ENCODE measurements around the gene ALS2CL. TPM values are rescaled to one million over a fixed set of nuclear protein-coding genes. Genes with fewer than 3 reads are reported as not detected.

Gene ALS2CL
- total RNA-seq, 1 experiment from 2014 or later, result 67.5 TPM

DNA sequence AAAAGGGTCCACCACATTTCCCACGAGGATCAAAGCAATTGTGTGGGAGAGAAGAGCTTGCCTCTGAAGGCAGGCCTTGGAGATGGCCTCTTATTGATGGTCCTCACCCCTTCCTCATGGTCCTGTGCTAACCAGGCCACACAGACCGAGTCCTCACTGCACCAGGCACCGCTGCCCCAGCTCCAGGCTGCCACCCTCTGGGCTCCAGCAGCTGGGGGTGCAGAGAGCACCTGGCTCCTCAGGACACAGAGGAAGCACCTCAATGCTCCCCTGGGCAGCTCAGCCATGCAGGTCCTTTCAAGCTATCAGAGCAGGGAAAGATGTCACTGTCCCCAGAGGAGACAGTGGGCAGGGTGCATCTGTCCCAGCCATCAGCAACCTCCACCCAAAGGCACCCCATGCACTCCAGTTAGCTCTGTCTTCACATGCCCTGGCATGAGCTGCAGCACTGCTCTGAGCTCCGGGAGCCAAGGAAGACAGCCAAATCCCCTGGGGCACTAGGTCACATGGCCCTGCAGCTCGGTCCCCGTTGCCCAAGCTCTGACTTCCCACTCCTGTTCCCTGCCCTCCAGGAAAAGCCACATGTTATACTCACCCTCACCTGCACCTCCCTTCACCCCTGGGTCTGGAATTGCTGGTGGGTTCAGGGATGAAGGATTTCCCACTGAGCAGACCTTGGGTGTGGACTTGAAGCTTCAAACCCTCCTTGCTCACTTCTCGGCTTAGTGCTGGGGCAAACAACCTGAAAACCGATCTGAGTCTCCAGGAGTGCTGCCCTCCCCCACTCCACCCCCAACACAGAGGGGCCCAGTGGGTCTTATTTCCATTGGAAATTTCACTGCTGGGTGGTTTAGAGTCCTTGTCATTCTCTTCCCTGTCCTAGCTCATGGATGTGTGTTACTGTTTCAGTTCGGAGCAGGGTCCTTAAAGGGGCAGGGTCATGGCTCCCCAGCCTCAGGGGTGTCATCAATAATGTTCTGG, 32.6 kb downstream of the ALS2CL start:
- no peaks in the 10 kb centered on the region for H4K20me1 ChIP-seq (ENCODE audit: insufficient read depth)
- H3F3A ChIP-seq (ENCODE audit: insufficient read depth, low read depth), result peaks cover 5% of the 10 kb centered on the region; the same call in 1 of the 2 replicates
- peak; percentile 56 to 69 for DNase-seq
- no peak overlapping the region for H3K27ac ChIP-seq
- intact Hi-C loops (cut with micrococcal nuclease; ENCODE audit: unreplicated experiment), result no loop called here
- ChIA-PET POLR2A (ENCODE audit: unreplicated experiment) (interaction anchor here (0.5 to 0.6 kb wide), 2 partner anchors 102 to 316 kb away, joined by 3 to 5 read pairs; no protein-coding TSS in a partner anchor), CTCF (interaction anchor here (1.4 to 1.5 kb wide), 2 partner anchors 103 to 172 kb away, joined by 5 to 6 read pairs; no protein-coding TSS in a partner anchor)
- no peaks in the 10 kb centered on the region for H3K27me3 ChIP-seq (ENCODE audit: insufficient read depth, low read depth)
- H3K4me3 ChIP-seq, result no peak overlapping the region
- no peaks in the 10 kb centered on the region for H3K9me2 ChIP-seq (ENCODE audit: insufficient read depth)
- H2AFZ ChIP-seq, result no peak overlapping the region
- BruUV-seq (replicated peaks), result no TSS peak
- no peaks in the 10 kb centered on the region for H3K36me3 ChIP-seq (ENCODE audit: low read depth)
- no peak for TF ChIP-seq EZH2 (IDR thresholded peaks at IDR 0.05; ENCODE audit: low read depth)
- TF ChIP-seq, protein P1, sequence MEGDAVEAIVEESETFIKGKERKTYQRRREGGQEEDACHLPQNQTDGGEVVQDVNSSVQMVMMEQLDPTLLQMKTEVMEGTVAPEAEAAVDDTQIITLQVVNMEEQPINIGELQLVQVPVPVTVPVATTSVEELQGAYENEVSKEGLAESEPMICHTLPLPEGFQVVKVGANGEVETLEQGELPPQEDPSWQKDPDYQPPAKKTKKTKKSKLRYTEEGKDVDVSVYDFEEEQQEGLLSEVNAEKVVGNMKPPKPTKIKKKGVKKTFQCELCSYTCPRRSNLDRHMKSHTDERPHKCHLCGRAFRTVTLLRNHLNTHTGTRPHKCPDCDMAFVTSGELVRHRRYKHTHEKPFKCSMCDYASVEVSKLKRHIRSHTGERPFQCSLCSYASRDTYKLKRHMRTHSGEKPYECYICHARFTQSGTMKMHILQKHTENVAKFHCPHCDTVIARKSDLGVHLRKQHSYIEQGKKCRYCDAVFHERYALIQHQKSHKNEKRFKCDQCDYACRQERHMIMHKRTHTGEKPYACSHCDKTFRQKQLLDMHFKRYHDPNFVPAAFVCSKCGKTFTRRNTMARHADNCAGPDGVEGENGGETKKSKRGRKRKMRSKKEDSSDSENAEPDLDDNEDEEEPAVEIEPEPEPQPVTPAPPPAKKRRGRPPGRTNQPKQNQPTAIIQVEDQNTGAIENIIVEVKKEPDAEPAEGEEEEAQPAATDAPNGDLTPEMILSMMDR (conservative IDR thresholded peaks at IDR 0.05), result no peak
- H3K4me1 ChIP-seq (replicated peaks; ENCODE audit: insufficient read depth), result peaks cover 28% of the 10 kb centered on the region
- H3K79me2 ChIP-seq (ENCODE audit: low read depth), result no peaks in the 10 kb centered on the region
- H3K9me3 ChIP-seq (ENCODE audit: insufficient read depth, low read depth), result no peaks in the 10 kb centered on the region
- peak overlapping the region; percentile 43 for H3K4me2 ChIP-seq

DNA sequence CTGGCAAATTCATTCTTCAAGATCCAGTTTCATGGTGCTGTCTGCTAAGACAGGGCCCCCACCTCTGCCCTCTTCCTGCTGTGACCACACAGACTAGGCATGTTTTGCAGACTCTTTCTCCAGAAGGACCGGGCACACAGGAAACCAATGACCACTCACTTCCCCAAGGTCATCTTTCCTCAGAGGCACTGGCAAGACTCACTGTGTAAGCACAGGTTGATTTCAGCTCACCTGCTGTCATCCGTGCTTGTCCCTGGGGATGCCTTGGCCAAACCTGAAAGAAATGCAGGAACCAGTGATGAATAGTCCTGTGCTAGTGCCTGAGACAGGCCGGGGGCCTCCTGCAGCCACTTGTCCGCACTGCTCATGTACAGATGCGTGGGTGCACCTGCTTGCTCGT, 33.5 kb downstream of the ALS2CL start:
- no peak overlapping the region for H3K27ac ChIP-seq
- peaks cover 28% of the 10 kb centered on the region for H3K4me1 ChIP-seq (replicated peaks; ENCODE audit: insufficient read depth)
- H3K4me2 ChIP-seq, result no peak overlapping the region
- no peaks in the 10 kb centered on the region for H4K20me1 ChIP-seq (ENCODE audit: insufficient read depth)
- ChIA-PET POLR2A (ENCODE audit: unreplicated experiment) (interaction anchor here (0.5 kb wide), 1 partner anchor 317 kb away, joined by 3 read pairs; no protein-coding TSS in a partner anchor), CTCF (interaction anchor here (1.4 to 1.5 kb wide), 2 partner anchors 102 to 171 kb away, joined by 5 to 6 read pairs; no protein-coding TSS in a partner anchor)
- H3K9me2 ChIP-seq (ENCODE audit: insufficient read depth), result no peaks in the 10 kb centered on the region
- H3K4me3 ChIP-seq, result no peak overlapping the region
- H3F3A ChIP-seq (ENCODE audit: insufficient read depth, low read depth), result peaks cover 5% of the 10 kb centered on the region; the same call in 1 of the 2 replicates
- no peaks in the 10 kb centered on the region for H3K79me2 ChIP-seq (ENCODE audit: low read depth)
- no peaks in the 10 kb centered on the region for H3K36me3 ChIP-seq (ENCODE audit: low read depth)
- H3K9me3 ChIP-seq (ENCODE audit: insufficient read depth, low read depth), result no peaks in the 10 kb centered on the region
- H3K27me3 ChIP-seq (ENCODE audit: insufficient read depth, low read depth), result no peaks in the 10 kb centered on the region
- DNase-seq, result no peak
- BruUV-seq (replicated peaks), result no TSS peak
- intact Hi-C loops (cut with micrococcal nuclease; ENCODE audit: unreplicated experiment), result no loop called here
- H2AFZ ChIP-seq, result no peak overlapping the region
- no peak for TF ChIP-seq EZH2 (IDR thresholded peaks at IDR 0.05; ENCODE audit: low read depth)
- TF ChIP-seq, protein P1 (conservative IDR thresholded peaks at IDR 0.05), result no peak

DNA sequence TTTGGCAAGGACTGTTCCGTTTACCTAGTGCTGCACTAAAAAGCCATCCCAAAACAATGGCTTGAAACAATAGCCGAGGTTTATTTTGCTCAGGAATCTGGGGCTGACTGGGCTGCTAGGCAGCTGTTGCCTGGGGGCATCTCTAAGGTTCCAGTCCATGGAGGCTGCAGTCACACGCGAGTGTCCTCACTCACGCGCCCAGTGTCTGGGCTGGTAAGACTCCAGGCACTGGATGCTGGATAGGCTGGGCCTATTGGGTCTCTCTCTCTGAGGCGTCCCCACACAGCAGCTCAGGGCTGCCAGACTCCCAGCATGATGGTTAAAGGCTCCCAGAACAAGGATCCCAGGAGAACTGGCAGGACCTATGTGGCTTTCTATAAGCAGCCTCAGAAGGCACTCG, 34.2 kb downstream of the ALS2CL start:
- peak in 1 of 2 experiments; percentile 56 for DNase-seq
- H3K79me2 ChIP-seq (ENCODE audit: low read depth), result no peaks in the 10 kb centered on the region
- no peak overlapping the region for H3K4me2 ChIP-seq
- no peak overlapping the region for H3K27ac ChIP-seq
- no peak overlapping the region for H2AFZ ChIP-seq
- no peak overlapping the region for H3K4me3 ChIP-seq
- no peaks in the 10 kb centered on the region for H3K9me2 ChIP-seq (ENCODE audit: insufficient read depth)
- TF ChIP-seq EZH2 (IDR thresholded peaks at IDR 0.05; ENCODE audit: low read depth), result no peak
- TF ChIP-seq, protein P1 (conservative IDR thresholded peaks at IDR 0.05), result no peak
- ChIA-PET POLR2A (ENCODE audit: unreplicated experiment) (no interaction called here), CTCF (interaction anchor here (0.6 kb wide), 1 partner anchor 236 kb away, joined by 3 read pairs; no protein-coding TSS in a partner anchor)
- no peaks in the 10 kb centered on the region for H3K27me3 ChIP-seq (ENCODE audit: insufficient read depth, low read depth)
- no peaks in the 10 kb centered on the region for H3K36me3 ChIP-seq (ENCODE audit: low read depth)
- H4K20me1 ChIP-seq (ENCODE audit: insufficient read depth), result no peaks in the 10 kb centered on the region
- BruUV-seq (replicated peaks), result no TSS peak
- H3K9me3 ChIP-seq (ENCODE audit: insufficient read depth, low read depth), result no peaks in the 10 kb centered on the region
- intact Hi-C loops (cut with micrococcal nuclease; ENCODE audit: unreplicated experiment), result no loop called here
- H3F3A ChIP-seq (ENCODE audit: insufficient read depth, low read depth), result peaks cover 5% of the 10 kb centered on the region; the same call in 1 of the 2 replicates
- H3K4me1 ChIP-seq (replicated peaks; ENCODE audit: insufficient read depth), result peaks cover 28% of the 10 kb centered on the region

Data from PC-9 (cell line).